Mucosa of gallbladder (tissue), 1 donor: Measurements from ENCODE around the gene TUBA4A. TPM values are rescaled to one million over a fixed set of nuclear protein-coding genes. Genes with fewer than 3 reads are reported as not detected.
"Not testable (repeated sequence)": the region's sequence is repeated elsewhere in the genome, so short reads cannot be mapped to it uniquely, and the experiment has no call there.

ENCODE experiments used
- DNase-seq: peaks from one replicate; pipeline ENCODE4 v3.0.0-alpha.2; 2020; ENCODE audit warnings: low spot score
- total RNA-seq: library from RNA; stranded (reverse); gene quantifications from one replicate; pipeline ENCODE4 v1.2.1, GENCODE V29; 2021
- donor health status: DM: no; HTN: no; CAD: no.

The TUBA4A gene
- total RNA-seq, 1 donor from 2014 or later: 40.6 TPM

- DNase-seq: no peak
Measured at GRCh38 chr2:219268294-219268693, 14.6 kb upstream of the TUBA4A start.

- DNase-seq: no peak
Measured at GRCh38 chr2:219266886-219267285, 13.2 kb upstream of the TUBA4A start.

- DNase-seq: no peak
Measured at GRCh38 chr2:219266232-219266631, 12.5 kb upstream of the TUBA4A start.

- DNase-seq: no peak
Measured at GRCh38 chr2:219261024-219261855, 7.5 kb upstream of the TUBA4A start.

GRCh38 chr2:219258942-219259341 lies 5.2 kb upstream of the TUBA4A start:
- not testable (repeated sequence) for DNase-seq

- DNase-seq: no peak
Measured at GRCh38 chr2:219254590-219255201, 978 bp upstream of the TUBA4A start.

- peak; percentile 16 for DNase-seq
Measured at GRCh38 chr2:219252900-219253752, 592 bp downstream of the TUBA4A start, which contains the start of gene TUBA4B. TSS of gene TUBA4B (plus strand) at chr2:219253243. CDS start at chr2:219253408, 165 bp downstream.

- DNase-seq: no peak
Measured at GRCh38 chr2:219252570-219252899, 1.2 kb downstream of the TUBA4A start.

GRCh38 chr2:219252084-219252483 lies 1.6 kb downstream of the TUBA4A start:
- DNase-seq: no peak

- no peak for DNase-seq
Measured at GRCh38 chr2:219251656-219252055, 2.1 kb downstream of the TUBA4A start.

GRCh38 chr2:219250049-219250781 lies 3.5 kb downstream of the TUBA4A start:
- no peak for DNase-seq

- peak; percentile 87 for DNase-seq
Measured at GRCh38 chr2:219249203-219249980, 4.3 kb downstream of the TUBA4A start.

- no peak for DNase-seq
Measured at GRCh38 chr2:219248845-219249202, 4.9 kb downstream of the TUBA4A start.

GRCh38 chr2:219247678-219248642 lies 5.8 kb downstream of the TUBA4A start:
- no peak for DNase-seq

GRCh38 chr2:219246559-219246958 lies 7.2 kb downstream of the TUBA4A start:
- DNase-seq: no peak

GRCh38 chr2:219245899-219246230 lies 7.9 kb downstream of the TUBA4A start:
- DNase-seq: no peak

GRCh38 chr2:219245148-219245898 lies 8.4 kb downstream of the TUBA4A start, which contains the start of the genes GLB1L and STK16:
TSS of gene GLB1L (minus strand) at chr2:219245444. CDS start at chr2:219243573, 1,871 bp downstream.
TSS of gene STK16 (plus strand) at chr2:219245479. CDS start at chr2:219246000, 521 bp downstream.
- DNase-seq: peak; percentile 96

- DNase-seq: no peak
Measured at GRCh38 chr2:219244789-219245147, 8.9 kb downstream of the TUBA4A start.

GRCh38 chr2:219243291-219243761 lies 10.4 kb downstream of the TUBA4A start:
- peak; percentile 57 for DNase-seq
